ENCODE data around the gene SOWAHA. TPM values are rescaled to one million over a fixed set of nuclear protein-coding genes. Genes with fewer than 3 reads are reported as not detected.

The SOWAHA gene
- total and polyA plus RNA-seq, 2 experiments from 2014 or later, result not detected

DNA sequence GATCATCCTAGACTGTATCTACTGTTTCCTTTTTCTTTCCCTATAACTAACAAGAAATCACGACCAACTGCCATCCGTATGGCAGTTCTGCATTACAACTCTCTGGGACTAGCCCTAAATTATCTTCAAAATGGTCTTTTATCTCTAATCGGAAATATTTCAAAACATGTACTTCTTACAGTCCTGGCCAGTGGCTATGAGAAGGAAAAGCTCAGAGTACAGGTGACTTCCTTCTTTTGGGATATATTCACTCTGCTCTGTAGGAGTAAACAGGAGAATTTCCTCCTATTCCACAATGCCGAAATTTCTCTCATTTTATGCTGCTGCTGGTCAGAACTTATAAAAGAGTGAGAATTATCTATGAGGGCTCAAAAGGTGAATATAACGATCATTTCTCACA lies 34.2 kb upstream of the SOWAHA start:
- Histone ChIP-seq H3K27me3 (replicated peaks; ENCODE audit: insufficient read depth) (no peaks in the 10 kb centered on the region), H3K4me2 (ENCODE audit: unreplicated experiment) (no peak overlapping the region), H3K9me3 (ENCODE audit: low read depth) (no peaks in the 10 kb centered on the region), H3K4me1 (ENCODE audit: insufficient read depth) (peaks cover 44% of the 10 kb centered on the region), H3K9me2 (ENCODE audit: insufficient read depth) (no peaks in the 10 kb centered on the region), H2AFZ (no peak overlapping the region), H3K79me2 (ENCODE audit: insufficient read depth) (peaks cover 27% of the 10 kb centered on the region), H3K9ac (no peak overlapping the region), H3K27ac (no peak overlapping the region), H3F3A (ENCODE audit: insufficient read depth) (no peaks in the 10 kb centered on the region), H3K4me3 (no peak overlapping the region), H4K20me1 (ENCODE audit: insufficient read depth) (no peaks in the 10 kb centered on the region), H3K36me3 (ENCODE audit: low read depth) (no peaks in the 10 kb centered on the region)
- WGBS, 2 experiments (ENCODE audit: low coverage in 1 of 2, low lambda C conversion rate in 2 of 2, missing lambda C conversion rate in 2 of 2), result 76 to 81% methylated on average over 5 of the region's 5 CpGs
- TF ChIP-seq EZH2 (IDR thresholded peaks at IDR 0.05; ENCODE audit: insufficient read depth, poor library complexity, severe bottlenecking), result no peak
- no peak for DNase-seq
- in situ Hi-C loops (cut with MboI), result no loop called here

DNA sequence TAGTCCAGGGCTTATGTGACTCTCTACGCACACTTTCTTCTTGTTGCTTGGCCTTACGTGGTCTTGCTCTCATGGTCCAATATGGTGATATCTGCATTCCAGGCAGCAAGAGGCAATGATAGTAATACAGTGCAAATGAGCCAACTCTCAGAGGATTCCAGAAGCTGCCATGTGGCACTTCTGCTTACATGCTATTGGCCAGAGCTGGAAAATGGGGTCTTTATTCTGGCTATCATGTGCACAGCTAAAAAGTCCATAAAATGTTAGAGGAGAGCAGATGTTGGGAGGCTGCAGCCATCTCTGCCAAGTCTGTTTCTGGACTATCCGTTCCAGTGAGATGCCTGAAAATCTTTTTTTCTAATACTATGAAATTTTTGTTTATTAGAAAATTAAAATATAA lies 33.1 kb upstream of the SOWAHA start:
- DNase-seq, result no peak
- Histone ChIP-seq H2AFZ (no peak overlapping the region), H3K4me1 (ENCODE audit: insufficient read depth) (peaks cover 35% of the 10 kb centered on the region), H3K36me3 (ENCODE audit: low read depth) (no peaks in the 10 kb centered on the region), H3K4me2 (ENCODE audit: unreplicated experiment) (no peak overlapping the region), H3K79me2 (ENCODE audit: insufficient read depth) (peaks cover 17% of the 10 kb centered on the region), H3K27ac (no peak overlapping the region), H3F3A (ENCODE audit: insufficient read depth) (no peaks in the 10 kb centered on the region), H3K9me2 (ENCODE audit: insufficient read depth) (no peaks in the 10 kb centered on the region), H3K9me3 (ENCODE audit: low read depth) (no peaks in the 10 kb centered on the region), H3K4me3 (no peak overlapping the region), H4K20me1 (ENCODE audit: insufficient read depth) (no peaks in the 10 kb centered on the region), H3K27me3 (replicated peaks; ENCODE audit: insufficient read depth) (no peaks in the 10 kb centered on the region), H3K9ac (no peak overlapping the region)
- WGBS, 2 experiments (ENCODE audit: low coverage in 1 of 2, low lambda C conversion rate in 2 of 2, missing lambda C conversion rate in 2 of 2), result 94% methylated on average over 3 of the region's 3 CpGs
- in situ Hi-C loops (cut with MboI), result no loop called here
- TF ChIP-seq EZH2phosphoT487 (IDR thresholded peaks at IDR 0.05; ENCODE audit: insufficient read depth, low read depth) (no peak), EZH2 (IDR thresholded peaks at IDR 0.05; ENCODE audit: insufficient read depth, poor library complexity, severe bottlenecking) (no peak)

DNA sequence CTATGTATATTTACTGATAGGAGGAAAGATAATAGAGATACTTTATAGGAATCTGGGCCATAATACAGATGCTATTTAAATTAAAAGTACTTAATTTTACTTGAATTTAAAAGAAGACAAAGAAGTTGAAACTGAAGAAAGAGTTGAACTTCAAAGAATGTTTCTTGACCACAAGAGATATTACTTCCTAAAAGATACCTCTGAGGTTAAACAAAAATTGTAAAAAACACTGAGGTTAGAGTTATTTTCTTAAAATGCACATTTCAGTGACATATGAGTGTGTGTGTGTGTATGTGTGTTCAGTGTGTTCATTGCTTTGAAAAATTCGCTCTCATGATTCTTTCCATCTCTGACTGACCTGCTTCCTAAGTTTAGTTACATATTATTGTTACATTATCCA lies 32.5 kb upstream of the SOWAHA start:
- no peaks in the 10 kb centered on the region for H3K9me2 ChIP-seq (ENCODE audit: insufficient read depth)
- TF ChIP-seq EZH2 (IDR thresholded peaks at IDR 0.05; ENCODE audit: insufficient read depth, poor library complexity, severe bottlenecking) (no peak), EZH2phosphoT487 (IDR thresholded peaks at IDR 0.05; ENCODE audit: insufficient read depth, low read depth) (no peak)
- no peak overlapping the region for H3K9ac ChIP-seq
- H3K4me3 ChIP-seq, result no peak overlapping the region
- DNase-seq, result no peak
- no peaks in the 10 kb centered on the region for H3F3A ChIP-seq (ENCODE audit: insufficient read depth)
- H3K27ac ChIP-seq, result no peak overlapping the region
- H4K20me1 ChIP-seq (ENCODE audit: insufficient read depth), result no peaks in the 10 kb centered on the region
- no peak overlapping the region for H2AFZ ChIP-seq
- 100% methylated on average over 1 of the region's 1 CpG for WGBS, 2 experiments (ENCODE audit: low coverage in 1 of 2, low lambda C conversion rate in 2 of 2, missing lambda C conversion rate in 2 of 2)
- H3K4me1 ChIP-seq (ENCODE audit: insufficient read depth), result peaks cover 29% of the 10 kb centered on the region
- H3K27me3 ChIP-seq (replicated peaks; ENCODE audit: insufficient read depth), result no peaks in the 10 kb centered on the region
- in situ Hi-C loops (cut with MboI), result no loop called here
- H3K36me3 ChIP-seq (ENCODE audit: low read depth), result no peaks in the 10 kb centered on the region
- no peaks in the 10 kb centered on the region for H3K9me3 ChIP-seq (ENCODE audit: low read depth)
- H3K4me2 ChIP-seq (ENCODE audit: unreplicated experiment), result no peak overlapping the region
- H3K79me2 ChIP-seq (ENCODE audit: insufficient read depth), result peaks cover 11% of the 10 kb centered on the region

DNA sequence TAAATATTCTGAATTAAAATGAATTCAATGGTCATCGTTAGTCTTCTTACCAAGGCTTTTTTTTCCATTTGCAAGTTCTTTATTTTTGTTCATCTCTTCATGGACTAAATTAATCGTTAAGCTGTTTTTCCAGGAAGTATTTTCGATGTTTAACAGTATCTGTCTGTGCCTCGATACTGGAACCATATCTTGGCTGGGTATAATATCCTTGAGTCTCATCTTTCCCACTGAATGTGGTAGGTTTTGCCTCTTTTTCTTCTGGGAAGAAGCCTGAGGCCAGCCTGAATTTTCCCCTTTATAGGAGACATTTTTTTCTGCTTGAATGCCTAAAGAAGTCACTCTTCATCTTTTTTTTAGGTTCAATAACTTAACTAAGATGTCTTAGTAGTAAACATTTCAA lies 32.1 kb upstream of the SOWAHA start:
- in situ Hi-C loops (cut with MboI), result no loop called here
- TF ChIP-seq EZH2phosphoT487 (IDR thresholded peaks at IDR 0.05; ENCODE audit: insufficient read depth, low read depth), result no peak
- TF ChIP-seq EZH2 (IDR thresholded peaks at IDR 0.05; ENCODE audit: insufficient read depth, poor library complexity, severe bottlenecking), result no peak
- peaks cover 6% of the 10 kb centered on the region; the same call in 1 of the 2 replicates for H3K79me2 ChIP-seq (ENCODE audit: insufficient read depth)
- no peaks in the 10 kb centered on the region for H4K20me1 ChIP-seq (ENCODE audit: insufficient read depth)
- no peak for DNase-seq
- no peaks in the 10 kb centered on the region for H3K27me3 ChIP-seq (replicated peaks; ENCODE audit: insufficient read depth)
- no peak overlapping the region for H2AFZ ChIP-seq
- no peak overlapping the region for H3K4me2 ChIP-seq (ENCODE audit: unreplicated experiment)
- no peaks in the 10 kb centered on the region for H3K9me2 ChIP-seq (ENCODE audit: insufficient read depth)
- H3K27ac ChIP-seq, result no peak overlapping the region
- H3F3A ChIP-seq (ENCODE audit: insufficient read depth), result no peaks in the 10 kb centered on the region
- no peaks in the 10 kb centered on the region for H3K36me3 ChIP-seq (ENCODE audit: low read depth)
- 96 to 97% methylated on average over 4 of the region's 4 CpGs for WGBS, 2 experiments (ENCODE audit: low coverage in 1 of 2, low lambda C conversion rate in 2 of 2, missing lambda C conversion rate in 2 of 2)
- H3K4me3 ChIP-seq, result no peak overlapping the region
- no peak overlapping the region for H3K9ac ChIP-seq
- H3K9me3 ChIP-seq (ENCODE audit: low read depth), result no peaks in the 10 kb centered on the region
- H3K4me1 ChIP-seq (ENCODE audit: insufficient read depth), result peaks cover 25% of the 10 kb centered on the region

DNA sequence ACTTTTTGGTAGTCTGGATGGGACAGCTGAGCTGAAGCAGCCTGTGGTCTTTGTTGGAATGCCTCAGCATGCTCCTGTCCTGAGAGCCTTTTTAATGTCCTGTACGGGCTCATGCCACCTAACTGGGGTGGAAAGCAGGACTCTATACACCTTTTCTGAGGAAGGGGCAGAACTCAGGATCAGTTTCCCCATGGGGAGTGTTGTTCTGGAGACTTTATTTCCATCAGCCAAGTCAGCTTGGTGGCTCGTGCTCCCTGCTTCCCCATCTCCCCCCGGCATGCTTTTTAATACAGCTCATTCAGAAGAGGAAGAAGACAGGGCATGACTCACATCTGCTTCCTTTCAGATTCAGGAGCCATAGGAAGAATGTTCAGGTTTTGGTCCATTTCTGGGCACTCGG lies 31.0 kb upstream of the SOWAHA start:
- no peaks in the 10 kb centered on the region for H3K9me3 ChIP-seq (ENCODE audit: low read depth)
- DNase-seq, result peak; percentile 78
- H3K9ac ChIP-seq, result no peak overlapping the region
- H3K27me3 ChIP-seq (replicated peaks; ENCODE audit: insufficient read depth), result no peaks in the 10 kb centered on the region
- 41 to 47% methylated on average over 4 of the region's 4 CpGs for WGBS, 2 experiments (ENCODE audit: low coverage in 1 of 2, low lambda C conversion rate in 2 of 2, missing lambda C conversion rate in 2 of 2)
- H3K4me3 ChIP-seq, result no peak overlapping the region
- peaks cover 28% of the 10 kb centered on the region for H3K4me1 ChIP-seq (ENCODE audit: insufficient read depth)
- peak overlapping the region; percentile 88 for H2AFZ ChIP-seq
- H4K20me1 ChIP-seq (ENCODE audit: insufficient read depth), result no peaks in the 10 kb centered on the region
- H3K36me3 ChIP-seq (ENCODE audit: low read depth), result no peaks in the 10 kb centered on the region
- no peaks in the 10 kb centered on the region for H3F3A ChIP-seq (ENCODE audit: insufficient read depth)
- in situ Hi-C loops (cut with MboI), result no loop called here
- peak overlapping the region; percentile 22 for H3K4me2 ChIP-seq (ENCODE audit: unreplicated experiment)
- TF ChIP-seq EZH2phosphoT487 (IDR thresholded peaks at IDR 0.05; ENCODE audit: insufficient read depth, low read depth), result no peak
- TF ChIP-seq EZH2 (IDR thresholded peaks at IDR 0.05; ENCODE audit: insufficient read depth, poor library complexity, severe bottlenecking), result no peak
- peak overlapping the region; percentile 52; the same call in 1 of the 2 replicates for H3K27ac ChIP-seq
- H3K9me2 ChIP-seq (ENCODE audit: insufficient read depth), result no peaks in the 10 kb centered on the region
- H3K79me2 ChIP-seq (ENCODE audit: insufficient read depth), result peaks cover 4% of the 10 kb centered on the region; the same call in 1 of the 2 replicates

Measured in GM23248 (cell line).